ENCODE data around the gene DHCR24.

Gene DHCR24

DNA sequence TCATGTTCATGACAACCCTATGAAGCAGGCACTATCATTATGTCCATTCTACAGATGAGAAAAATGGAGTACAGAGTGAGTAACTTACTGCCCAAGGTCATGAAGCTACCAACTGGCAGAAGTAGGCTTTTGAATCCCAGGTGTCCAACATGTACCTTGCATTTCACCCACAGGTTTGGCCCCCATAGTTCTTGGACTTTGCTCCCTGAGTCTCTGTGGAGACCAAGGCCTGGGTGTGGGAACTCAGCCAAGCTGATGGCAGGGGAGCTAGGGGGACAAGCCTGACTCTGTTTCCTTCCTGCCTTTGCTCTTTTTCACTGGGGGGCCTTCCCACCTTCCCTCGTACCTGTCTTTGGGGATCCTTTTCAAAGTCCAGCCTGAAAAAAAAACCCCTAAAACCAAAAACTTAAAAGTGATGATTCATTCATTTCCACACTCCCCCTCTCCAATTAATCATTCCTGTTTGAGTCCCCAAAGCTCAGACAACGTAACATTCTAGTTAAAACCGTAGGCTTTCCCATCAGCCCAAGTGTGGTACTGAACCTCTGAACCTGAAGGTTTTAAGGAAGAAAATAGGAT lies 77.4 kb downstream of the DHCR24 start:
- H3K9ac ChIP-seq (ENCODE audit: low read length), result no peak overlapping the region
- no peak overlapping the region for H3K23ac ChIP-seq (ENCODE audit: low read length)
- no peak overlapping the region for H2BK12ac ChIP-seq (ENCODE audit: low read length)
- no peak overlapping the region for H2BK120ac ChIP-seq (ENCODE audit: insufficient read depth, low read length, poor library complexity)
- no peaks in the 10 kb centered on the region for H3K9me3 ChIP-seq (ENCODE audit: insufficient read depth, low read depth, low read length)
- no peaks in the 10 kb centered on the region for H3K4me1 ChIP-seq (ENCODE audit: control insufficient read depth in 1 of 2, insufficient read depth in 2 of 2, low read length in 2 of 2)
- no CpG with 5 or more reads among the region's 3 CpGs for WGBS (ENCODE audit: extremely low coverage, insufficient coverage, insufficient read length)
- no peak overlapping the region for H2BK5ac ChIP-seq (ENCODE audit: low read depth, low read length, poor library complexity)
- DNase-seq, result no peak
- H3K79me2 ChIP-seq (ENCODE audit: control insufficient read depth, insufficient read depth, low read length, poor library complexity), result no peaks in the 10 kb centered on the region
- no peak overlapping the region for H3K14ac ChIP-seq (ENCODE audit: low read length)
- no peaks in the 10 kb centered on the region for H3K36me3 ChIP-seq (ENCODE audit: control insufficient read depth in 1 of 2, insufficient read depth in 2 of 2, low read length in 2 of 2)
- no peak overlapping the region for H3K4ac ChIP-seq (ENCODE audit: low read depth, low read length)
- H2AFZ ChIP-seq (ENCODE audit: insufficient read depth, low read length, poor library complexity), result no peak overlapping the region
- H4K12ac ChIP-seq (ENCODE audit: low read depth, low read length), result no peak overlapping the region
- no peak overlapping the region for H2AK5ac ChIP-seq (ENCODE audit: low read length)
- H4K8ac ChIP-seq (ENCODE audit: low read depth, low read length), result no peak overlapping the region
- H3K4me2 ChIP-seq (ENCODE audit: low read length), result no peak overlapping the region
- H4K91ac ChIP-seq (ENCODE audit: low read depth, low read length), result no peak overlapping the region
- H3K79me1 ChIP-seq (ENCODE audit: low read length), result no peaks in the 10 kb centered on the region
- H3K18ac ChIP-seq (ENCODE audit: low read length), result no peak overlapping the region
- H3K4me3 ChIP-seq (ENCODE audit: low read depth, low read length), result no peak overlapping the region
- no peak overlapping the region for H3K27ac ChIP-seq (ENCODE audit: low read depth, low read length)
- no peaks in the 10 kb centered on the region for H3K27me3 ChIP-seq (ENCODE audit: insufficient read depth, low read length)

DNA sequence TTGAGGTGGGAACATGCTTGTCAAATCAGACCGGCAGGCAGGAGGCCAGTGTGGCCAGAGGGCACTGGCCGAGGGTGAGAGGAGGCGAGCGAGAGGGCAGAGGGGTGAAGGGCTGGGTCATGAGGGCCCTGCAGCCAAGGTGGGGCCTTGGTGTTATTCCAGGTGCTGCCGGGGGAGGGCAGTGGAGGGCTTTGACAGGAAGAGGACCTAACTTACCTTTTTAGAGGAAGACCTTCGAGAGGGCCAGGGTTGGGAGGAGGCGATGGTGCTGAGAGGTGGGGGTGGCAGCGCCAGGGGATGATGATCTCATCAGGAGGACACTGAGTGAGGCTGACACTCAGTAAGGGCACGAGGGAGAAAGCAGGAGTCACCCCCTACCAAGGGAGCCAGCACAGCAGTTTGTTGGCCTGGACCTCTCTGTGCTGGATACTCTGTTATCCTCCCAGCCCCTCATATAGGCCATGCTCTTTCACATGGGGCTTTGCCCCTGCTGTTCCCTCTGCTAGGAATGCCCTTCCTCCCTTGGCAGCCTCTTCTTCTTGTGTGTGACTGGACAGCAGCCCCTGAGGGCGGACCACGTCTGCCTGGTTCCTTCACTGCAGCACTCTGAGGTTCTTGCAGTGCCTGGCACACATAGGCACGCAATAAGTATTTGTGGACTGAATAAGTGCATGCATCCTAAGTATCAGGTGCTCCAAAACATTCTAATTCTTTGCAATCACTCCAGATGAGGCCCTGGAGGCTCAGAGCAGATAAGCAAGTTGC lies 78.4 kb downstream of the DHCR24 start:
- H2BK12ac ChIP-seq (ENCODE audit: low read length), result no peak overlapping the region
- no CpG with 5 or more reads among the region's 12 CpGs for WGBS (ENCODE audit: extremely low coverage, insufficient coverage, insufficient read length)
- no peak overlapping the region for H3K4me3 ChIP-seq (ENCODE audit: low read depth, low read length)

DNA sequence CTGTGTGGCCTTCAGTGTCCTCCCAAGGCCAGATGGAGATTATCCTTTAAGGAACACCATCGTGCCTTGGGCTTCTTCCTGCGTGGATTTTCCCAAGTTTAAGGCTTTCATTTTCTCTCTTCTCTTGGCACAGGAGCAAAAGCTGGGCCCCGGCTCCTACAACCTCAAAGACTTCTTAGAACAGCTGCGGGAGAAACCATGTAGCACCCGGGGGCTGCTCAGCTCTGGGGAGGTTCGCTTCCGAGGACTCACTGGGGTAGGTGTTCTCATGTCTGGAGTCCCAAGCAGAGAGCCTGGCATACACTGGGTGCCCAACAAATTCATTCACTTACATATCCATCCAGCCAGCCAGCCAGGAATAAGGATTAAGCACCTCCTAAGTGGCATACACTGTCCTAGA lies 79.2 kb downstream of the DHCR24 start:
- Histone ChIP-seq H2BK12ac (ENCODE audit: low read length) (no peak overlapping the region), H3K4me3 (ENCODE audit: low read depth, low read length) (no peak overlapping the region), H3K18ac (ENCODE audit: low read length) (no peak overlapping the region), H3K79me1 (ENCODE audit: low read length) (no peaks in the 10 kb centered on the region), H2BK120ac (ENCODE audit: insufficient read depth, low read length, poor library complexity) (no peak overlapping the region), H4K91ac (ENCODE audit: low read depth, low read length) (no peak overlapping the region), H4K8ac (ENCODE audit: low read depth, low read length) (no peak overlapping the region), H3K36me3 (ENCODE audit: control insufficient read depth in 1 of 2, insufficient read depth in 2 of 2, low read length in 2 of 2) (no peaks in the 10 kb centered on the region), H3K4me2 (ENCODE audit: low read length) (no peak overlapping the region), H2AFZ (ENCODE audit: insufficient read depth, low read length, poor library complexity) (no peak overlapping the region), H2AK5ac (ENCODE audit: low read length) (no peak overlapping the region), H3K27ac (ENCODE audit: low read depth, low read length) (no peak overlapping the region), H3K14ac (ENCODE audit: low read length) (no peak overlapping the region), H3K4me1 (ENCODE audit: control insufficient read depth in 1 of 2, insufficient read depth in 2 of 2, low read length in 2 of 2) (no peaks in the 10 kb centered on the region), H3K9me3 (ENCODE audit: insufficient read depth, low read depth, low read length) (no peaks in the 10 kb centered on the region), H4K12ac (ENCODE audit: low read depth, low read length) (no peak overlapping the region), H3K9ac (ENCODE audit: low read length) (no peak overlapping the region), H2BK5ac (ENCODE audit: low read depth, low read length, poor library complexity) (no peak overlapping the region), H3K4ac (ENCODE audit: low read depth, low read length) (no peak overlapping the region), H3K23ac (ENCODE audit: low read length) (no peak overlapping the region), H3K79me2 (ENCODE audit: control insufficient read depth, insufficient read depth, low read length, poor library complexity) (no peaks in the 10 kb centered on the region), H3K27me3 (ENCODE audit: insufficient read depth, low read length) (no peaks in the 10 kb centered on the region)
- DNase-seq, result no peak
- no CpG with 5 or more reads among the region's 7 CpGs for whole genome bisulfite sequencing (ENCODE audit: extremely low coverage, insufficient coverage, insufficient read length)

More for the DNA sequence above, 78.4 kb downstream of the DHCR24 start:
- Histone ChIP-seq H2AK5ac (ENCODE audit: low read length) (no peak overlapping the region), H4K12ac (ENCODE audit: low read depth, low read length) (no peak overlapping the region), H2BK5ac (ENCODE audit: low read depth, low read length, poor library complexity) (no peak overlapping the region), H3K36me3 (ENCODE audit: control insufficient read depth in 1 of 2, insufficient read depth in 2 of 2, low read length in 2 of 2) (no peaks in the 10 kb centered on the region), H3K4me1 (ENCODE audit: control insufficient read depth in 1 of 2, insufficient read depth in 2 of 2, low read length in 2 of 2) (no peaks in the 10 kb centered on the region), H3K23ac (ENCODE audit: low read length) (no peak overlapping the region), H3K4me2 (ENCODE audit: low read length) (no peak overlapping the region), H3K18ac (ENCODE audit: low read length) (no peak overlapping the region), H3K27me3 (ENCODE audit: insufficient read depth, low read length) (no peaks in the 10 kb centered on the region), H4K8ac (ENCODE audit: low read depth, low read length) (no peak overlapping the region), H3K4ac (ENCODE audit: low read depth, low read length) (no peak overlapping the region), H3K79me1 (ENCODE audit: low read length) (no peaks in the 10 kb centered on the region), H3K9ac (ENCODE audit: low read length) (no peak overlapping the region), H3K9me3 (ENCODE audit: insufficient read depth, low read depth, low read length) (no peaks in the 10 kb centered on the region), H3K27ac (ENCODE audit: low read depth, low read length) (no peak overlapping the region), H4K91ac (ENCODE audit: low read depth, low read length) (no peak overlapping the region), H2AFZ (ENCODE audit: insufficient read depth, low read length, poor library complexity) (no peak overlapping the region), H3K79me2 (ENCODE audit: control insufficient read depth, insufficient read depth, low read length, poor library complexity) (no peaks in the 10 kb centered on the region), H3K14ac (ENCODE audit: low read length) (no peak overlapping the region), H2BK120ac (ENCODE audit: insufficient read depth, low read length, poor library complexity) (no peak overlapping the region)
- peak in 1 of 2 donors; percentile 31 for DNase-seq

DNA sequence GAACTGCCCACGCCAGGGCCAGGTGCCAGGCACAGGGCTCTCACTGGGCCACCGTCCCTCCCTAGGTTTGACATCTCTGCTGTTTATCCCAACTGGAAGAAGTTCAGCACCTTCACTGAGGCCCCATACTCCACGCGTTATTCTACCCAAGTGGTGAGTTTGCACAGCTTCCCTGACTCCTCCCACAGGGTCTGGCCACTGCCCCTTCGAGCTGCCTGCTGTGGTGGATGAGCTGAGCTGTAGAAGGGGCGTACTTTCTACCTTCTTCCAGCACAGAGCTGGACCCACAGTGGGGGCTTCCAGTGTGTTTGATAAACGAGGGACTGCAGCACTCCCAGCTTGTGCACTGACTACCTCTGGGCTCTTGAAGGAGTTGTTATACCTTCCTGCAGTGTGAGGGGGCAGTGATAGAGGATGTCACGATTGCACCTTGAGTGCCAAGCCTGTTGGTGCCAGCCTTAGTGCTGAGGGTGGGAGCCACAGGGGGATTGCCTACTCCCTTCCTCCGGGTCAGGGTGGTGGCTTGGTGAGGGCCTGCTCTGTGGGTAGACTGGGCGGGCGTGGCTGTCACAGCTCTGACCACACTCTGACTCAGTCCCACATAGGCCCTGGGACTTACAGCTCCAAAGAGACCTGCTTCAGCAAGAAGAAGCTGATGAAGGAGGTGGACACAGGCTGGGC lies 79.9 kb downstream of the DHCR24 start:
- Histone ChIP-seq H3K14ac (ENCODE audit: low read length) (no peak overlapping the region), H3K27ac (ENCODE audit: low read depth, low read length) (no peak overlapping the region), H2BK120ac (ENCODE audit: insufficient read depth, low read length, poor library complexity) (no peak overlapping the region), H2BK5ac (ENCODE audit: low read depth, low read length, poor library complexity) (no peak overlapping the region), H2AFZ (ENCODE audit: insufficient read depth, low read length, poor library complexity) (no peak overlapping the region), H2BK12ac (ENCODE audit: low read length) (no peak overlapping the region), H4K91ac (ENCODE audit: low read depth, low read length) (no peak overlapping the region), H2AK5ac (ENCODE audit: low read length) (no peak overlapping the region), H3K4ac (ENCODE audit: low read depth, low read length) (no peak overlapping the region), H3K18ac (ENCODE audit: low read length) (no peak overlapping the region), H3K27me3 (ENCODE audit: insufficient read depth, low read length) (no peaks in the 10 kb centered on the region), H3K36me3 (ENCODE audit: control insufficient read depth in 1 of 2, insufficient read depth in 2 of 2, low read length in 2 of 2) (no peaks in the 10 kb centered on the region), H4K12ac (ENCODE audit: low read depth, low read length) (no peak overlapping the region), H4K8ac (ENCODE audit: low read depth, low read length) (no peak overlapping the region), H3K79me1 (ENCODE audit: low read length) (no peaks in the 10 kb centered on the region), H3K79me2 (ENCODE audit: control insufficient read depth, insufficient read depth, low read length, poor library complexity) (no peaks in the 10 kb centered on the region), H3K9ac (ENCODE audit: low read length) (no peak overlapping the region), H3K9me3 (ENCODE audit: insufficient read depth, low read depth, low read length) (no peaks in the 10 kb centered on the region), H3K4me3 (ENCODE audit: low read depth, low read length) (no peak overlapping the region), H3K23ac (ENCODE audit: low read length) (no peak overlapping the region), H3K4me1 (ENCODE audit: control insufficient read depth in 1 of 2, insufficient read depth in 2 of 2, low read length in 2 of 2) (no peaks in the 10 kb centered on the region), H3K4me2 (ENCODE audit: low read length) (no peak overlapping the region)
- no CpG with 5 or more reads among the region's 11 CpGs for WGBS (ENCODE audit: extremely low coverage, insufficient coverage, insufficient read length)
- no peak for DNase-seq

Measured in trophoblast cell (in vitro differentiated cells and primary cell).